Muscle of leg (tissue), 11 donors: ENCODE results near the gene TRAPPC2B. TPM values are rescaled to one million over a fixed set of nuclear protein-coding genes. Genes with fewer than 3 reads are reported as not detected.
"Not testable (repeated sequence)": the region's sequence is repeated elsewhere in the genome, so short reads cannot be mapped to it uniquely, and the experiment has no call there.

Experiments used
- DNase-seq: peaks from one replicate; pipeline ENCODE4 v3.0.0; 2013
- H3K27ac ChIP-seq: one replicate; pipeline ENCODE4 v1.5.1; 2013; ENCODE audit warnings: mild to moderate bottlenecking, low read length, control low read depth
- H3K27me3 ChIP-seq: one replicate; pipeline ENCODE4 v1.6.1; 2013; ENCODE audit warnings: low read length; ENCODE audit not compliant: control insufficient read depth, insufficient read depth
- H3K36me3 ChIP-seq: one replicate; pipeline ENCODE4 v1.6.1; 2013; ENCODE audit warnings: low read length; ENCODE audit not compliant: control insufficient read depth, insufficient read depth
- H3K4me1 ChIP-seq: one replicate; pipeline ENCODE4 v1.6.1; 2013; ENCODE audit warnings: low read length; ENCODE audit not compliant: control insufficient read depth, insufficient read depth
- H3K4me3 ChIP-seq: one replicate; pipeline ENCODE4 v1.5.1; 2013; ENCODE audit warnings: low read length, control low read depth
- H3K9me3 ChIP-seq: replicated peaks from 2 replicates; pipeline ENCODE4 v1.6.1; 2013; ENCODE audit warnings: low read depth, low read length; ENCODE audit not compliant: control insufficient read depth
- WGBS: methylation state at CpG from one replicate; pipeline ENCODE4 v1.1.5; 2013; ENCODE audit warnings: missing lambda C conversion rate; ENCODE audit not compliant: insufficient coverage; 5-methylcytosine and 5-hydroxymethylcytosine counted together
- polyA plus RNA-seq, 8 donors: library from polyadenylated mRNA; unstranded; fragments of 120-200 nt; gene quantifications; one replicate each; pipeline versions ENCODE4 v1.2.1 to v1.2.3, GENCODE V29; 2013; ENCODE audit warnings: inconsistent platforms in 1 of 8, low replicate concordance in 1 of 8; ENCODE audit not compliant: insufficient read length in 8 of 8, insufficient read depth in 1 of 8
- total RNA-seq: library from RNA; stranded (reverse); fragments of 120-200 nt; gene quantifications from one replicate; pipeline ENCODE4 v1.2.4, GENCODE V29; 2013

The TRAPPC2B gene
- total and polyA plus RNA-seq, 9 donors: 11.8 to 20.7 (median 13.9) TPM

DNA sequence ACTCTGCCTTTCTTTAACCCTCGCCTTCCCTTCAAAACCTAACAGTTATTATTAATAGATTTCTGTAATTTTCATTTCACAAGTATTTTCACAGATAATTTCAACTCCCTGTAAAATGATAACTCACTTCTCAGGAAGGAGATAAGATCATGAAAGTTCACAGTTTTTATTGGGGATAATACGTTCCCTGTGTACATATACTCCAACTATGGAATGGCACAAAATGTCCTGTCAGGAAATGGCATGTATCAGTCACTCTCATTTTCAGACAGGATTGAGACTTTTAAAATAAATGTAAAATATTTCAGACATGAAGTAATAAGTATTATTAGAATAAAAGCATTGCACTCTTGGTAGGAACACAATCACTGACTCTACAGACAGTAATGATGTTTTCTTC, 932 bp upstream of the TRAPPC2B start:
- H3K4me3 ChIP-seq: peak overlapping the region; percentile 52
- DNase-seq: no peak

DNA sequence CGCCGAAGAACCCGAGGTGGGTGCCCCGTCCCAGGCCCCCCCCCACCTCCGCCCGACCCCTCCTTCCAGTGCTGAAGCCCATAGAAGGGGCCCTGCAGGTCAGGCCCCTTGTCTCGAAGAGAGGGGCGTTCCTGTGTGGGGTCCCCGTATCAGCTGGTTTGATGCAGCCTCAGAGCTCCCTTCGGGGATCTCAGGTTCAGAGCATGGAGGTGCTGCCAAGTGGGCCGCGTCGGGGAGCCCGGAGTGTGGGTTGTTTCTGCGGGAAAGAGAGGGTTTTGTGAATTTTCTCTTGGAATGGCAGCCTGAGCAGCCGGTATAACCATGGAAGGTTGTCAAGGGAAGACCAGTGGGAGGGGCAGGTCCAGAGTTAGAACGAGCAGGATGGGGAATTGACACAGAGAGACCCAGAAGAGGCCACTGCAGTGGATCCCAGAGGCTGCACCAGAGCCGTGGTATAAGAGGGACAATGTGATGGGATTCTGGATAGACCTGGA, 384 bp downstream of the TRAPPC2B start:
- peak; percentile 58 for DNase-seq
- peaks cover 16% of the 10 kb centered on the region for H3K36me3 ChIP-seq
- H3K27ac ChIP-seq: peak overlapping the region; percentile 96
- peak overlapping the region; percentile 84 for H3K4me3 ChIP-seq
- WGBS: 0% methylated on average over 13 of the region's 18 CpGs
- no peaks in the 10 kb centered on the region for H3K27me3 ChIP-seq
- H3K4me1 ChIP-seq: peaks cover 11% of the 10 kb centered on the region
- no peaks in the 10 kb centered on the region for H3K9me3 ChIP-seq

More for the DNA sequence above, 932 bp upstream of the TRAPPC2B start:
- WGBS: no CpG with 5 or more reads among the region's 2 CpGs
- H3K27me3 ChIP-seq: no peaks in the 10 kb centered on the region
- peak overlapping the region; percentile 96 for H3K27ac ChIP-seq
- H3K4me1 ChIP-seq: peaks cover 11% of the 10 kb centered on the region
- no peaks in the 10 kb centered on the region for H3K9me3 ChIP-seq
- H3K36me3 ChIP-seq: peaks cover 17% of the 10 kb centered on the region

DNA sequence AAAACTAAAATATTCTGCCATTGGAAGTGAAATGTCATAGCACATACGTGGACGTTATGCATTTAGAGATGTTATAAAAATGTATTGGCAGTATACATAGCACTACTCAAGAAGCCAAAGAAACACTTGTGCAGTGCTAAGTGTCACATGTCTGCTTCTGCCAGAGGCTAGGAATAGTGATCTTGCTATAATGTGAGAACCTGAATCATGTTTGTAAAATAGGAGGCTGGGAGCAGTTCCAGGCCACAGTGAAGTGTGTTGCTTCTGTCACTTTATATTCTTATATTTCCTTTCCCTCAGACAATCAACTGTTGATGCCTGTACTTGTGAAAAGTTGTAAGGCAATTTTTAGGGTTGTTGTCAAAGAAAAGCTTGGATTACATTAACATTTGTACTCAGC, 3.4 kb downstream of the TRAPPC2B start:
- no peak overlapping the region for H3K27ac ChIP-seq
- peaks cover 20% of the 10 kb centered on the region for H3K36me3 ChIP-seq
- DNase-seq: no peak
- H3K4me1 ChIP-seq: peaks cover 11% of the 10 kb centered on the region
- H3K27me3 ChIP-seq: no peaks in the 10 kb centered on the region
- H3K9me3 ChIP-seq: no peaks in the 10 kb centered on the region
- WGBS: no CpG with 5 or more reads among the region's 2 CpGs
- H3K4me3 ChIP-seq: no peak overlapping the region

DNA sequence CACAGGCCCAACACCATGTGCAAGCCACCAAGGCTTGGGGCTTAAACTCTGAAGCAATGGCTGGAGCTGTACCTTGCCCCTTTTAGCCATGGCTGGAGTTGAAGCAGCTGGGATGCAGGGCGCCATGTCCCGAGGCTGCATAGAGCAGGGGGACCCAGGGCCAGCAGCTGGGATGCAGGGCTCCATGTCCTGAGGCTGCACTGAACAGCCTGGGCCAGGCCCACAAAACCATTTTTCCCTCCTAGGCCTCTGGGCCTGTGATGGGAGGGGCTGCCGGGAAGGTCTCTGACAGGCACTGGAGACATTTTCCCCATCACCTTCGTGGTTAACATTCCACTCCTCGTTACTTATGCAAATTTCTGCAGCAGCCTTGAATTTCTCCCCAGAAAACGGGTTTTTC, 10.8 kb downstream of the TRAPPC2B start:
- Histone ChIP-seq H3K27me3 (no peaks in the 10 kb centered on the region), H3K27ac (no peak overlapping the region), H3K36me3 (peaks cover 47% of the 10 kb centered on the region), H3K4me3 (no peak overlapping the region), H3K9me3 (peaks cover 15% of the 10 kb centered on the region), H3K4me1 (no peaks in the 10 kb centered on the region)
- no peak for DNase-seq
- WGBS: 95% methylated on average over 5 of the region's 6 CpGs

DNA sequence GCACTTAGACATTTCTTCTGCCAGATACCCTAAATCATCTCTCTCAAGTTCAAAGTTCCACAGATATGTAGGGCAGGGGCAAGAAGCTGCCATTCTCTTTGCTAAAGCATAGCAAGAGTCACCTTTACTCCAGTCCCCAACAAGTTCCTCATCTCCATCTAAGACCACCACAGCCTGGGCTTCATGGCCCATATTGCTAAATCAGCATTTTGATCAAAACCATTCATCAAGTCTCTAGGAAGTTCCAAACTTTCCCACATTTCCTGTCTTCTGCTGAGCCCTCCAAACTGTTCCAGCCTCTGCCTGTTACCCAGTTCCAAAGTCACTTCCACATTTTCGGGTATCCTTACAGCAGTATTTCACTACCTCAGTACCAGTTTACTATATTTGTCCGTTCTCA, 11.3 kb downstream of the TRAPPC2B start:
- Histone ChIP-seq H3K36me3 (peaks cover 47% of the 10 kb centered on the region), H3K9me3 (peaks cover 15% of the 10 kb centered on the region)
- not testable (repeated sequence) for H3K27ac ChIP-seq, H3K4me3 ChIP-seq, H3K4me1 ChIP-seq, H3K27me3 ChIP-seq, DNase-seq
- WGBS: 80% methylated on average over 1 of the region's 2 CpGs

DNA sequence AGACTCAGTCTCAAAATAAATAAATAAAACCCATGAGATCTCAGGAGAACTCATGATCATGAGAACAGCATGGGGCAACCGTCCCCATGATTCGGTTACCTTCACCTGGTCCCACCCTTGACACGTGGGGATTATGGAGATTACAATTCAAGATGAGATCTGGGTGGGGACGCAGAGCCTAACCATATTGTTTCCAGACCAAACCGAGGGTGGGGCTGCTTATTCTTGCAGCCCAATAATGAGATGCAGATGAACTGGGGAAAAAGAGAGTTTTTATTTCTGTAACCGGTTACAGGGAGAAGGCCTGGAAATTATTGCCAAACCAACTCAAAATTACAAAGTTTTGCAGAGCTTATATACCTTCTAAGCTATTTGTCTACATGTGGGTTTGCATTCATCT, 12.8 kb downstream of the TRAPPC2B start:
- WGBS: 87% methylated on average over 3 of the region's 6 CpGs
- peaks cover 45% of the 10 kb centered on the region for H3K36me3 ChIP-seq
- peaks cover 15% of the 10 kb centered on the region for H3K9me3 ChIP-seq

DNA sequence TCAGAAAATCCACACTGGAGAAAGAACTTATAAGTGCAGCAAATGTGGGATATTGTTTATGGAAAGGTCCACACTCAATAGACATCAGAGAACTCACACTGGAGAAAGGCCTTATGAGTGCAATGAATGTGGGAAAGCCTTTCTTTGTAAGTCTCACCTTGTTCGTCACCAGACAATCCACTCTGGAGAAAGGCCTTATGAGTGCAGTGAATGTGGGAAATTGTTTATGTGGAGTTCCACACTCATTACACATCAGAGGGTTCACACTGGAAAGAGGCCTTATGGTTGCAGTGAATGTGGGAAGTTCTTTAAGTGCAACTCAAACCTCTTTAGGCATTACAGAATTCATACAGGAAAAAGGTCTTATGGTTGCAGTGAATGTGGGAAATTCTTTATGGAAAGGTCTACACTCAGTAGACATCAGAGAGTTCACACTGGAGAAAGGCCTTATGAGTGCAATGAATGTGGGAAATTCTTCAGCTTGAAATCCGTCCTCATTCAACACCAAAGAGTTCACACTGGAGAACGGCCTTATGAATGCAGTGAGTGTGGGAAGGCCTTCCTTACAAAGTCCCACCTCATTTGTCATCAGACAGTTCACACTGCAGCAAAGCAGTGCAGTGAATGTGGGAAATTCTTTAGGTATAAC, 14.3 kb downstream of the TRAPPC2B start:
- peaks cover 31% of the 10 kb centered on the region for H3K36me3 ChIP-seq
- no peaks in the 10 kb centered on the region for H3K4me1 ChIP-seq
- no peak for DNase-seq
- H3K27ac ChIP-seq: no peak overlapping the region
- no peaks in the 10 kb centered on the region for H3K27me3 ChIP-seq
- WGBS: no CpG with 5 or more reads among the region's 3 CpGs
- H3K4me3 ChIP-seq: no peak overlapping the region
- H3K9me3 ChIP-seq: peaks cover 15% of the 10 kb centered on the region

More for the DNA sequence above, 12.8 kb downstream of the TRAPPC2B start:
- Histone ChIP-seq H3K4me1 (no peaks in the 10 kb centered on the region), H3K4me3 (no peak overlapping the region), H3K27ac (no peak overlapping the region), H3K27me3 (no peaks in the 10 kb centered on the region)
- no peak for DNase-seq

DNA sequence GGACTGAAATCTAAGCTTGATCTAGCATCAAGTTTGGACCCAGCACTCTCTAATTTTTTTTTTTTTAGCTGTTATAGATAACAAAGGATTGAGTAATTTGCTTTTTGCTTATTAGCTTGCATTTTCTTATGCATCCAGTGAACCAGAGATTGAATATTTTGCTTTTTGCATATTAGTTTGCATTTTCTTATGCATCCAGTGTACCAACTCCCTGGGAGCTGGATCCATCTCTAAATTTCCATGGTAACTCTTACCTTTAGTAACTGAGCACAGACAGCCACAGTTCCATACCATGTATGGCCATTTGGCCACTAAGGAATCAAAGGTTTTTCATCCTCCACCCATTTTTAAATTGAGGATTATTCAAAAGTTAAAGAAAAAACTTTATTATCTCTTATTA, 17.6 kb downstream of the TRAPPC2B start:
- no peak for DNase-seq
- Histone ChIP-seq H3K4me3 (no peak overlapping the region), H3K36me3 (peaks cover 12% of the 10 kb centered on the region), H3K4me1 (no peaks in the 10 kb centered on the region), H3K27ac (no peak overlapping the region), H3K27me3 (no peaks in the 10 kb centered on the region), H3K9me3 (peaks cover 10% of the 10 kb centered on the region)

DNA sequence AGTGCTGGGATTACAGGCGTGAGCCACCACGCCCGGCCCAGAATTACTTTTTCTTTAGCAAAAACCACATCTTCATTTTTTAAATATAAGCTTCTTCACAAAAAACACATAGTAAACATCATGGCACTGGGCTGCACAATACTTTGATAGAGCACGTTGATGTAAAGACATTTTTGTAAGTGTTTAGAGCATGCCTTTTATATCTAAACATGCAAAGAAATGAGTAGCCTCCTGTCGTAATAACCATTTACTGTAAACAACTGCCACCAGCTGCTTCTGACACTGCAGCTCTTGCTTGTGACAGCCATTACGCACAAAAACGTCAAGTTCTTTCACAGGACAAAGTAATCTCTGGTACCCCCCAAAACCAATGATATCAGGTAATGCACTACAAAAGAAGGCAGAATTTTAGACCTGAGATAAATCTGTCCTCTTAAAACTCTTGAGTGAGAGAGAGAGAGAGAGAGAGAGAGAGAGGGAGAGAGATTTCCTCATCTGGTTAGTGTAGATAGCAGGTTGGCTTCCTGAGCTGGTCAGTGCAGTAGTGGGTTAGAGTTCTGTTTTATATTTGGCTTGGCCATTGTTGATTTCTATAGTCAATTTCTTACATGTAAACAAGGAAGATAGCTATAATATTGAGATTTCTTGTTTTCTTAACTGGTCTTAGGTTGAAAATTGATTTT, 19.6 kb downstream of the TRAPPC2B start:
- no peak overlapping the region for H3K4me3 ChIP-seq
- no peak overlapping the region for H3K27ac ChIP-seq
- H3K9me3 ChIP-seq: no peaks in the 10 kb centered on the region
- no peaks in the 10 kb centered on the region for H3K36me3 ChIP-seq
- no CpG with 5 or more reads among the region's 7 CpGs for WGBS
- no peak for DNase-seq
- H3K4me1 ChIP-seq: no peaks in the 10 kb centered on the region
- H3K27me3 ChIP-seq: no peaks in the 10 kb centered on the region

DNA sequence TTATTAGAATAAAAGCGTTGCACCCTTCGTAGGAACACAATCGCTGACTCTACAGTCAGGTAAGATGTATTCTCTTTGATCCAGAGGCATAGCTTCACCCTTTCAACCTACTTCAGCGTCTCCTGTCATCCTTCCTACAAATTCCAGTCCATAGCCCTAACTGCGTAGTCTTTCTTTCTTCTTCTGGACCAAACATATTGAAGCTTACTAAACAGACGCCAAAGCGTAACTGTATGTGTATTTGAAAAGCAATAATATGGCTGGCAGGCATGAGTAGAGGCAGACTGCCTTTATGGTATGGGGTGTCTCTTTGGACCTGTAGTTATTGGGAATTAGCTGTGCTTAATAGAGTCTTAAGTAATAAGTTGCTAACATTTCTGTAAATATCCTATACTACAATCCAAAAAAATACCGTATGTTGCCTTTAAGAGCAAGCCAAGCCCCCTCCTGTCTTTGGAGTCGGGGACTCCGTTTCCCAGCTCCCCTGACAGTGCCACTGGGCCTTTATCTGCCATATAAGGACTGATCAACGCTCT, 25.9 kb downstream of the TRAPPC2B start:
- Histone ChIP-seq H3K4me3 (peak overlapping the region; percentile 35), H3K27me3 (no peaks in the 10 kb centered on the region), H3K9me3 (no peaks in the 10 kb centered on the region), H3K36me3 (peaks cover 12% of the 10 kb centered on the region), H3K4me1 (peaks cover 8% of the 10 kb centered on the region), H3K27ac (peak overlapping the region; percentile 98)
- no peak for DNase-seq
- 43% methylated on average over 8 of the region's 11 CpGs for WGBS
